DMS53 treated with DMSO at 0.1 percent for 48 hours (cell line): ENCODE results near the gene SPAG17.
A peak's percentile ranks its signal among the peaks of the same experiment; 100 is the strongest.

Experiments
- DNase-seq: peaks from one replicate; lab custom pipeline; 2025; ENCODE audit not compliant: unreplicated experiment; lab: John Stamatoyannopoulos, UW

Gene SPAG17

DNA sequence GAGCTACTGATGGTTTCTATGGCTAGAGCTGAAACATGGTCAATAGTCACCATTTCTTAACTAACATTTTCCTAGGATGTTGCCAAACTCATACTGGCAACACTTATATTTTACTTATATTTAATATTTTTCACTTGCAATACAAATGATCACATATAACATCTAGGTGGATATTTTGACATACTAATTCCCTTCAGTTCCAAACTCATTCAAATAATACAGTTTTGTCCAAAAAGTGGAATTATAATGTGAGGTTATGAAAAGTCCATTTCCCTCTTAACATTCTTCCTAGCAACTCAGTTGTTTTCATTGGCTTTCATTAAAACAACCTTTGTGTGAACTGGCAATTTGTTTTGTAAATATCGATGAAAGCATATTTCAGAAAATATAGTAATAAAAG lies 16.0 kb downstream of the SPAG17 start:
- no peak for DNase-seq

- no peak for DNase-seq
These were observed 24.2 kb downstream of the SPAG17 start for GRCh38 chr1:118160806-118161205.

GRCh38 chr1:118159569-118159968 lies 25.5 kb downstream of the SPAG17 start:
- DNase-seq, result no peak

DNA sequence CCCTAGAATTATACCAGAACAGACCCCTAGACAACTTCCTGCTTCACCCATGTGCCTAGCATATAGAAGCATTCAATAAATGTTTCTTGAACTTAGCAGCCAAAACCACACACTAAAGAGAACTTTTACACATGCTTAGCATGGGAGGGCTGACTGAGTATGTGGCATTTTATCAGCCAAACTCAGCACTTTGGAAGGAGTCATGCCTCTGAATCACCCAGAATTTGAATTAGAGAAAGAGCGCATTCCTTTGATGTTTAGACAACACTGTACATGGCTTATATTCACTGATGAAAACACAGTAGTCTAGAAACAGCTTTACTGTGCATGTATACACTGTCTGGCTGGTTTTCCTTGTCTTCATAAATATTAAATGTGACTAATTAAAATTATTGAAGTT lies 26.1 kb downstream of the SPAG17 start:
- DNase-seq, result no peak

GRCh38 chr1:118157506-118157905 lies 27.5 kb downstream of the SPAG17 start:
- DNase-seq, result no peak

DNA sequence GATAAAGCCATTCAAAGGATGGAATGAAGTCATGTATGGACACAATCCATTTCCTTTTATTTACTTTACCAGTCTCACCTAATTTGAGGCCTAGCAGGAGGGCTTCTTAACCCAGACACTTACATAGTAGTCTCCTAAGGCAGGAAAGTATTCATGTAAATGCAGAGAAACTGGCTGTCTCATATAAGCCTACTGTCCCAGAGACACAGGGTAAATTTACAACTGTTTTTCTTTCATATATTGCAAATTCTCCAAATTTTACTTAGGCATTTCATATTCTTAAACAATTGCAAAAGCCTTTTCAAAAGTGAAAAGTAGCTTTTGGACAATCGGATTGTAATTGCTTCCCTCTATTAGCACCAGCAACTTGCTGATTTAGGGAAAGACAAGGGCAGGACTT lies 29.9 kb downstream of the SPAG17 start:
- DNase-seq, result no peak

- peak; percentile 7 for DNase-seq
These were observed 30.8 kb downstream of the SPAG17 start for GRCh38 chr1:118154220-118154619.

DNA sequence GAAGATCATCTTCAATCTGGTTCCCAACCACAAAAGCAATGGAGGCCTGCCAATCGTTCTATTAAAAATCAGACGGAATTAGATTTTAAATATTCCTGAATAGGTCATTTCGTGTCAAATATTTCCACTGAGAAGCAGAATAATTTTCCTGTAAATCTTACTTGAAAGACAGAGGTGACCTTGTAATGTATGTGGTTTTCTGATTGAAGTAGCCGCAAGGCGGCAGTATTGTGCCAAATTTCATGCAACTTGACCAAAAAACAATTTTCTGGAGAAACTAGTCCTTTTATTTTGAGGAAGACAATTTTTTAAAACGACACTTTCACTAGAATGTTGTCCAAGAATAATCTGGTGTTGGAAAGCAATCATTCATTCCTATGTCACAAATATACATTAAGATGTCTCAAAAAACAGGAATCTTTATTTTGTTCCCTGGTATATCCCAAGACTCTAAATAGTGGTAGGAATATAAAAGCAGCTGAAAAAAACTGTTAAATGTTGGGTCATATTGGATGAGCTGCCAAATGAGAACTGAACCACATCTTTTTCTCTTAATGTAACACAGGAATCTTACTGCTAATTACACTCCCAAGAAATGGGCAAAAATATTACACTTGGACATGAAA lies 33.6 kb downstream of the SPAG17 start:
- DNase-seq, result no peak

GRCh38 chr1:118149799-118150198 lies 35.2 kb downstream of the SPAG17 start:
- no peak for DNase-seq

GRCh38 chr1:118148034-118148433 lies 37.0 kb downstream of the SPAG17 start:
- no peak for DNase-seq

GRCh38 chr1:118147522-118147921 lies 37.5 kb downstream of the SPAG17 start:
- no peak for DNase-seq

GRCh38 chr1:118145721-118146120 lies 39.3 kb downstream of the SPAG17 start:
- no peak for DNase-seq

- DNase-seq, result no peak
These were observed 40.3 kb downstream of the SPAG17 start for GRCh38 chr1:118144684-118145083.

DNA sequence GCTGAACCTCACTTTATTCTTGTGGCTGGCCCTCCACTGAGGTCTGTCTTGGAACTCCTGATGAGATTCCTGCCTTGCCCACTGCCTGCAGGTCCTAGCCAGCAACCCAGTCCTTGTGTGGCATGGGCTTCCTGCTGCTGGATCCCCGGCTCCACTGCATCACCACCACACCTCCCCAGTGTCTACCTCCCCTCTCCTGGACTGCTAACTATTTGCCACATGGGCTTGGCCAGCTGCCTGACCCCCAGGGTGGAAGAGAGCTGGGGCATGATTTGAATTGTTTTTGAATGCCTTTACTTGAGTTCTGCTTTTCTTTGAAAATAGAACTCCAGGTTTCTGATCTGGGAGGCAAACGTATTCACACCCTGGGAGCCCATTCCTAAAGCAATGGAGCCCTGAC lies 41.2 kb downstream of the SPAG17 start:
- DNase-seq, result no peak

DNA sequence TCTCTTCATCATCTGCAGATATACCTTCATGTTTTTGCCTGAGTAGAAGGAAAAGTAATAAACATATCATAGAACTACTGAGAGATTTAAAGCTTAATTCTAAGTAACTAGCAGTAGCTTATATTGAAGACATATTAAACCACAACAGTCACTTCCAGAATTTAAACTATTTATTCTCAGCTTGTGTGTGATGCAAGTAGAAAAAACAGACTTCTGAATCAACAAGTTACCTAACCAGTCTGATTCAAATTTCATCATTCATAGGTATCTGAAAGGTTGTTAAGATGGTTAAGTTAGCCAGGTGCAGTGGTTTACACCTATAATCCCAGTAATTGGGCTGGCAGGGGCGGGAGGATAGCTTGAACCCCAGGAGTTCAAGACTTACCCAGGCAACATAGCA lies 41.9 kb downstream of the SPAG17 start:
- no peak for DNase-seq

DNA sequence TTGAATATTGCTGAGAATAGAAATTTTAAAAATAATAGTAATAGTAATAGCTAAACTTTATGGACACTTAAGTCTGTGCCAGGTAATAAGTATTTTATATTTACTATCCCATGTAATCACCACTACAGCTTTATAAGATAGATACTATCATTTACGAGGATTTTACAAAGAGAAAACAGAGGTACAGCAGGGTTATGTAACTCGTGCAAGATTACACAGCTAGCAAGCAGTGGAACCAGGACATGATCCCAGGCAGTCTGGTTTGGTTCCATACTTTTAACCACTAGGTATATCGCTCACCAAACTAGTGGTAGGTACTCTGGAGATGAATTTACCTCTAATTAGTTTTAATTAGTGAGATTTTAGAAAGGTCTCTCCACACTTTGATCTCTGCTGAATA lies 42.5 kb downstream of the SPAG17 start:
- DNase-seq, result no peak

DNA sequence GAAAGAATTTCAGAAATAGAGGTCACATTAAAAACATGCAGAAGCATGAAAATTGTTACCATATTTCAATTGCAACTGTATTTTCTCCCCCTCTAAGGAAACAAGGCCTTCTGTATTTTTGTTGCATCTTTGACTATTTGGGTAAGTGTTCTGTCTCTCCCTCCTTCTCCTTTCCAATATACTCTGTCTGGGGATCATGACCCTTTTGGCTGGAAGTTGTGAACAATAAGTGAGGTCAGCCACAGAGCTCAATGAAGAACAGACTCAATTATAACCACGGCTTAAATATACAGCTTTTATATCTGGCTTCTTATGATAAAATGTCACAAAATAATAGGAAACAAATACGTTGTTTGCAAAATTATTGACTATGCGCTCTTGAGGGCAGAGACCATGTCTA lies 47.1 kb downstream of the SPAG17 start:
- no peak for DNase-seq

DNA sequence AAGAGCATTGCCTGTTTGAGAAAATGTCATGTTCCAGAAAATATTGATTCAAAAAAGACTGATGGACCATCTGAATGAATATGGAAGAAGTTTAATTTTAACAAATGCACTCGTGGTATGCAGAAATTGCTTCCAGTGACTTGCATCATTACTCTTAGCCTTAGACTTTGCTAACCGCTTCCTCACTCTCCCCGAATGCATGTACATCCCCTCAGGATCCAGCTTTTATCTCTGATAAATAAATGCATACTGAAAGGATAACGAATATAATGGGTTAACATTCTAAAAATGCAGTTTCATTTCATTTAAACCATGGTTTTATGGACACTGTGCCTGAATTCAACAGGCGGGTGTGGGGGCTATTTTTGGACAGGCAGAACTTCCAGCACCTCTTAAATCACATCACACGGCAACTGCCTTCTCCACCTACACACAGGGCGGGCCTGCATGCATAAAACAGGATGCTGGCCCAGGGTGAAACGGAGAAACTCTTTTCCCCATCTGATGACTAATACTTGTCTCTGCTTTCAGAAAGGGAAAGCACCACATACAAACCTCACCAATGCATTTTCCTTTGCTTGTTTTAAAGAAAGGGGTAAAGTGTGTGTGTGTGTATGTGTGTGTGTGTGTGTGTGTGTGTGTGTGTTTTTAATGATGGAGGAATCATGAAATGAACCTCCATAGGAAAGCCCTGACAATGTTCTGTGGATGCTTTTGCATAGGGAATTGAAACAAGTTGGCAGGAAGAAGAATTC lies 48.7 kb downstream of the SPAG17 start:
- no peak for DNase-seq

GRCh38 chr1:118132000-118132399 lies 53.0 kb downstream of the SPAG17 start:
- DNase-seq, result no peak

DNA sequence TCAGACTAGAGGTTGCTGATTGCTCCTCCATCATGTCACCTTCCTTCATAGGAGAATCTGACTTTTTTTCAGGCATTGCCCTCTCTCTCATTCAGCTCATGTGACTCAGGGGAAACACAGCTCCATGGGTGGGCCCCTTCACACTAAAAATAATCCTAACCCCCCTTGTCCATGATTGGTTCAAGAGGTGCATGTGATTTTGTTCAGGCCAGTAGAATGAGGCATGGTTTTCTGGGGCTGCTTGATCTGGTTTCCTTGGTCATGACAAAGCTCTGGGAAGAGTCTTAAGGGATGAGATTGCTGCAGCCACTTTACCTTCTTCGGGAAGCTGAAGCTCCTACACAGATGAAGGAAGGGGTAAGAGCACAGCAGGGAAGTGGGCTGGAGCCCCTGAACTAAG lies 56.3 kb downstream of the SPAG17 start:
- no peak for DNase-seq

DNA sequence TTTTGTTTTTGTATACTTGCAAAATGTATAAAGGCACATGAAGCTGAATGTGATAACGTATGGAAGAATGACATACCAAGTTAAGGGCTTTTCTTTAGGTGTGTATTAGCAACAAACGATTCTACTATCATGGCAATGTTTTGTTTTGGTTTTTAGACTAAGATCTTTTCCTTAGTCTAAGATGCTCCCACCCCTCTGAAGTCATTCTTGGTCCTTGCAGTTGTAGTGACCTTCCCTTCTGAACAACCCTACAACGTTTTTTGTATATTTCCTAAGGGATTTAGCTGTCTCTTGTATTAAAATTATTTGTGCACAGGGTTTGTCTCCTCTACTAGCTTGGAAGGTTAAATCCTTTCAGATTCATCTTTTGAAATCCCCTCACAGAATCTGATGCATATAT lies 61.0 kb downstream of the SPAG17 start:
- no peak for DNase-seq

GRCh38 chr1:118123116-118123839 lies 61.8 kb downstream of the SPAG17 start:
- no peak for DNase-seq
